GM12801 (cell line): ENCODE results near the gene ERICH6B.

Source experiments
- CTCF ChIP-seq: IDR thresholded peaks from one replicate; pipeline ENCODE4 v1.5.1; 2011; ENCODE audit warnings: control low read depth; ENCODE audit not compliant: insufficient read length; ENCODE audit errors: extremely low read depth

ERICH6B gene

GRCh38 chr13:45536224-45536623 lies 79.3 kb downstream of the ERICH6B start:
- no peak for TF ChIP-seq CTCF

- TF ChIP-seq CTCF, result no peak
These were observed 80.9 kb downstream of the ERICH6B start for GRCh38 chr13:45534604-45535003.

- TF ChIP-seq CTCF, result no peak
These were observed 85.8 kb downstream of the ERICH6B start for GRCh38 chr13:45529758-45530157.

- no peak for TF ChIP-seq CTCF
These were observed 87.7 kb downstream of the ERICH6B start for GRCh38 chr13:45527699-45528462.

- TF ChIP-seq CTCF, result no peak
These were observed 93.0 kb downstream of the ERICH6B start for GRCh38 chr13:45522571-45522970.

GRCh38 chr13:45521297-45521696 lies 94.2 kb downstream of the ERICH6B start:
- no peak for TF ChIP-seq CTCF

- TF ChIP-seq CTCF, result no peak
These were observed 96.0 kb downstream of the ERICH6B start for GRCh38 chr13:45519493-45519892.
